ENCODE results near the gene DIAPH1. TPM values are rescaled to one million over a fixed set of nuclear protein-coding genes. Genes with fewer than 3 reads are reported as not detected.

The DIAPH1 gene
- total RNA-seq, 1 experiment from 2014 or later, result 117 TPM

- no peak overlapping the region for H3K56ac ChIP-seq (ENCODE audit: insufficient read length, low read depth, low read length)
- no peak overlapping the region for H2BK20ac ChIP-seq (ENCODE audit: low read depth, low read length, poor library complexity, severe bottlenecking)
- H3K27ac ChIP-seq (ENCODE audit: insufficient read length, low read depth, low read length), result no peak overlapping the region
- H2BK120ac ChIP-seq (ENCODE audit: low read depth, low read length, poor library complexity, severe bottlenecking), result no peak overlapping the region
- H4K20me1 ChIP-seq (ENCODE audit: control insufficient read depth, insufficient read depth, insufficient read length), result no peaks in the 10 kb centered on the region
- H4K8ac ChIP-seq (replicated peaks; ENCODE audit: insufficient read length, low read depth, low read length), result no peak overlapping the region
- H4K91ac ChIP-seq (ENCODE audit: insufficient read length, low read depth, low read length), result no peak overlapping the region
- peaks cover 14% of the 10 kb centered on the region for H3K23me2 ChIP-seq (ENCODE audit: insufficient read length, low read depth, low read length, poor library complexity, severe bottlenecking)
- no peak overlapping the region for H2BK5ac ChIP-seq (ENCODE audit: insufficient read length, low read length)
- no peak overlapping the region for H2BK12ac ChIP-seq (ENCODE audit: insufficient read length, low read depth, low read length)
- H2AFZ ChIP-seq (ENCODE audit: low read length), result no peak overlapping the region
- Mint-ChIP-seq H3K27ac (0 out of 7 replicates have a peak overlapping the region, but pooled peaks of 2 of the 3 experiments have one; percentile 20 to 26), H3K9me3 (no peaks in the 10 kb centered on the region), H3K4me3 (peak overlapping the region in 1 of 2 experiments; percentile 33; a peak in 2 of 5 replicates), H3K36me3 (ENCODE audit: insufficient read depth in 1 of 3, low read depth in 3 of 3) (peaks cover 6 to 11% (median 9%) of the 10 kb centered on the region in 3 experiments; a peak in 5 of 7 replicates), H3K4me1 (peaks cover 27 to 28% of the 10 kb centered on the region in 2 experiments), H3K27me3 (ENCODE audit: low read depth) (peaks cover 2% of the 10 kb centered on the region; the same call in 1 of the 2 replicates)
- peak; percentile 77 for DNase-seq
- H3K4me2 ChIP-seq (ENCODE audit: insufficient read depth, insufficient read length, low read length), result peak overlapping the region; percentile 2
- no peaks in the 10 kb centered on the region for H3K79me1 ChIP-seq (ENCODE audit: insufficient read depth, low read depth, low read length, poor library complexity, severe bottlenecking)
- no peaks in the 10 kb centered on the region for H3K9me3 ChIP-seq (ENCODE audit: control insufficient read depth, low read depth, low read length)
- no peak overlapping the region for H3K18ac ChIP-seq (ENCODE audit: insufficient read length, low read depth, low read length)
- H3K79me2 ChIP-seq (ENCODE audit: insufficient read depth, low read length), result no peaks in the 10 kb centered on the region
- no peak overlapping the region for H3K4ac ChIP-seq (ENCODE audit: low read depth, low read length)
- peaks cover 14% of the 10 kb centered on the region for H3K4me1 ChIP-seq (ENCODE audit: insufficient read depth, low read length)
- no peak overlapping the region for H3K23ac ChIP-seq (ENCODE audit: insufficient read length, low read depth, low read length)
- peaks cover 4% of the 10 kb centered on the region; the same call in 1 of the 2 replicates for H3K27me3 ChIP-seq (ENCODE audit: insufficient read depth, low read length)
- WGBS (ENCODE audit: extremely low coverage, insufficient read length, low lambda C conversion rate), result no CpG with 5 or more reads among the region's 4 CpGs
- no peak for TF ChIP-seq CTCF (conservative IDR thresholded peaks at IDR 0.05)
- H3T11ph ChIP-seq (ENCODE audit: low read length), result no peak overlapping the region
- no peak overlapping the region for H2BK15ac ChIP-seq (ENCODE audit: low read depth, low read length)
- no peak overlapping the region for H3K14ac ChIP-seq (ENCODE audit: insufficient read depth, low read length)
- no peak overlapping the region for H2AK5ac ChIP-seq (ENCODE audit: insufficient read length, low read length)
- H4K5ac ChIP-seq (ENCODE audit: insufficient read length, low read depth, low read length), result no peak overlapping the region
- no peak overlapping the region for H3K9ac ChIP-seq (ENCODE audit: extremely low read depth, insufficient read length, low read length)
Measured at GRCh38 chr5:141496038-141496437, 122.8 kb downstream of the DIAPH1 start.

Data from H9 (cell line).